Measurements from ENCODE around the gene TMEM164. TPM values are rescaled to one million over a fixed set of nuclear protein-coding genes. Genes with fewer than 3 reads are reported as not detected.
"Not testable (repeated sequence)": the region's sequence is repeated elsewhere in the genome, so short reads cannot be mapped to it uniquely, and the experiment has no call there.

The TMEM164 gene
- 10 to 100 TPM in 1 of 2 donors, 1 to 10 TPM in 1; 7.1 to 11.9 TPM for polyA plus RNA-seq

- peaks cover 0 to 4% of the 10 kb centered on the region in 2 donors for H3K9me3 ChIP-seq (ENCODE audit: control insufficient read depth in 2 of 2, insufficient read depth in 1 of 2, low read depth in 1 of 2, low read length in 1 of 2)
- H3K4me1 ChIP-seq (ENCODE audit: control insufficient read depth in 2 of 2, insufficient read depth in 2 of 2, low read length in 1 of 2): peaks cover 0 to 2% of the 10 kb centered on the region in 2 donors
- peak within 1 kb of the TSS; percentile 86 to 91 for H3K27ac ChIP-seq (ENCODE audit: low read depth in 2 of 2, low read length in 1 of 2)
- H3K27me3 ChIP-seq (ENCODE audit: control insufficient read depth in 1 of 2, insufficient read depth in 2 of 2, low read length in 2 of 2): no peaks in the 10 kb centered on the region
- WGBS, 2 donors: 1 to 26% methylated on average over 17 to 83 of the region's 83 CpGs
- peak within 1 kb of the TSS; percentile 63 to 66 for H3K4me3 ChIP-seq (ENCODE audit: low read depth in 1 of 2, low read length in 2 of 2)
- no peaks in the 10 kb centered on the region for H3K36me3 ChIP-seq (ENCODE audit: control insufficient read depth in 2 of 2, insufficient read depth in 2 of 2, low read length in 1 of 2)
Observed at GRCh38 chrX:110002300-110003166, at the start of gene TMEM164. TMEM164 (plus strand) TSS chrX:110003114; CDS start chrX:110003775, 661 bp downstream.

GRCh38 chrX:109954333-109954732, 48.6 kb upstream of the TMEM164 start:
- WGBS, 2 donors: 77 to 79% methylated on average over 2 of the region's 2 CpGs
- Histone ChIP-seq H3K27ac (ENCODE audit: low read depth in 2 of 2, low read length in 1 of 2) (no peak overlapping the region), H3K36me3 (ENCODE audit: control insufficient read depth in 2 of 2, insufficient read depth in 2 of 2, low read length in 1 of 2) (no peaks in the 10 kb centered on the region), H3K4me1 (ENCODE audit: control insufficient read depth in 2 of 2, insufficient read depth in 2 of 2, low read length in 1 of 2) (peaks cover 0 to 2% of the 10 kb centered on the region in 2 donors), H3K27me3 (ENCODE audit: control insufficient read depth in 1 of 2, insufficient read depth in 2 of 2, low read length in 2 of 2) (no peaks in the 10 kb centered on the region), H3K9me3 (ENCODE audit: control insufficient read depth in 2 of 2, insufficient read depth in 1 of 2, low read depth in 1 of 2, low read length in 1 of 2) (no peaks in the 10 kb centered on the region), H3K4me3 (ENCODE audit: low read depth in 1 of 2, low read length in 2 of 2) (no peak overlapping the region)

GRCh38 chrX:109954955-109955354, 48.0 kb upstream of the TMEM164 start:
- Histone ChIP-seq H3K27me3 (ENCODE audit: control insufficient read depth in 1 of 2, insufficient read depth in 2 of 2, low read length in 2 of 2) (no peaks in the 10 kb centered on the region), H3K36me3 (ENCODE audit: control insufficient read depth in 2 of 2, insufficient read depth in 2 of 2, low read length in 1 of 2) (no peaks in the 10 kb centered on the region), H3K9me3 (ENCODE audit: control insufficient read depth in 2 of 2, insufficient read depth in 1 of 2, low read depth in 1 of 2, low read length in 1 of 2) (no peaks in the 10 kb centered on the region), H3K4me3 (ENCODE audit: low read depth in 1 of 2, low read length in 2 of 2) (no peak overlapping the region), H3K4me1 (ENCODE audit: control insufficient read depth in 2 of 2, insufficient read depth in 2 of 2, low read length in 1 of 2) (peaks cover 0 to 2% of the 10 kb centered on the region in 2 donors), H3K27ac (ENCODE audit: low read depth in 2 of 2, low read length in 1 of 2) (no peak overlapping the region)
- WGBS, 2 donors: 59 to 65% methylated on average over 1 of the region's 1 CpG

GRCh38 chrX:109958266-109958665, 44.6 kb upstream of the TMEM164 start:
- Histone ChIP-seq H3K9me3 (ENCODE audit: control insufficient read depth in 2 of 2, insufficient read depth in 1 of 2, low read depth in 1 of 2, low read length in 1 of 2) (no peaks in the 10 kb centered on the region), H3K4me3 (ENCODE audit: low read depth in 1 of 2, low read length in 2 of 2) (no peak overlapping the region), H3K27me3 (ENCODE audit: control insufficient read depth in 1 of 2, insufficient read depth in 2 of 2, low read length in 2 of 2) (no peaks in the 10 kb centered on the region), H3K36me3 (ENCODE audit: control insufficient read depth in 2 of 2, insufficient read depth in 2 of 2, low read length in 1 of 2) (no peaks in the 10 kb centered on the region), H3K27ac (ENCODE audit: low read depth in 2 of 2, low read length in 1 of 2) (no peak overlapping the region), H3K4me1 (ENCODE audit: control insufficient read depth in 2 of 2, insufficient read depth in 2 of 2, low read length in 1 of 2) (no peaks in the 10 kb centered on the region)

- Histone ChIP-seq H3K4me3 (ENCODE audit: low read depth in 1 of 2, low read length in 2 of 2) (no peak overlapping the region), H3K27ac (ENCODE audit: low read depth in 2 of 2, low read length in 1 of 2) (no peak overlapping the region), H3K36me3 (ENCODE audit: control insufficient read depth in 2 of 2, insufficient read depth in 2 of 2, low read length in 1 of 2) (no peaks in the 10 kb centered on the region), H3K4me1 (ENCODE audit: control insufficient read depth in 2 of 2, insufficient read depth in 2 of 2, low read length in 1 of 2) (no peaks in the 10 kb centered on the region), H3K27me3 (ENCODE audit: control insufficient read depth in 1 of 2, insufficient read depth in 2 of 2, low read length in 2 of 2) (no peaks in the 10 kb centered on the region), H3K9me3 (ENCODE audit: control insufficient read depth in 2 of 2, insufficient read depth in 1 of 2, low read depth in 1 of 2, low read length in 1 of 2) (no peaks in the 10 kb centered on the region)
Observed at GRCh38 chrX:109959356-109959871, 43.5 kb upstream of the TMEM164 start.

- Histone ChIP-seq H3K36me3 (ENCODE audit: control insufficient read depth in 2 of 2, insufficient read depth in 2 of 2, low read length in 1 of 2) (no peaks in the 10 kb centered on the region), H3K27me3 (ENCODE audit: control insufficient read depth in 1 of 2, insufficient read depth in 2 of 2, low read length in 2 of 2) (no peaks in the 10 kb centered on the region), H3K9me3 (ENCODE audit: control insufficient read depth in 2 of 2, insufficient read depth in 1 of 2, low read depth in 1 of 2, low read length in 1 of 2) (no peaks in the 10 kb centered on the region), H3K27ac (ENCODE audit: low read depth in 2 of 2, low read length in 1 of 2) (no peak overlapping the region), H3K4me3 (ENCODE audit: low read depth in 1 of 2, low read length in 2 of 2) (no peak overlapping the region), H3K4me1 (ENCODE audit: control insufficient read depth in 2 of 2, insufficient read depth in 2 of 2, low read length in 1 of 2) (no peaks in the 10 kb centered on the region)
- 83 to 94% methylated on average over 2 of the region's 2 CpGs for WGBS, 2 donors
Observed at GRCh38 chrX:109964390-109964789, 38.5 kb upstream of the TMEM164 start.

- Histone ChIP-seq H3K4me1 (ENCODE audit: control insufficient read depth in 2 of 2, insufficient read depth in 2 of 2, low read length in 1 of 2) (no peaks in the 10 kb centered on the region), H3K4me3 (ENCODE audit: low read depth in 1 of 2, low read length in 2 of 2) (no peak overlapping the region), H3K9me3 (ENCODE audit: control insufficient read depth in 2 of 2, insufficient read depth in 1 of 2, low read depth in 1 of 2, low read length in 1 of 2) (no peaks in the 10 kb centered on the region), H3K27me3 (ENCODE audit: control insufficient read depth in 1 of 2, insufficient read depth in 2 of 2, low read length in 2 of 2) (no peaks in the 10 kb centered on the region), H3K36me3 (ENCODE audit: control insufficient read depth in 2 of 2, insufficient read depth in 2 of 2, low read length in 1 of 2) (no peaks in the 10 kb centered on the region), H3K27ac (ENCODE audit: low read depth in 2 of 2, low read length in 1 of 2) (no peak overlapping the region)
- WGBS, 2 donors: 55 to 78% methylated on average over 1 of the region's 1 CpG
Observed at GRCh38 chrX:109966246-109966645, 36.7 kb upstream of the TMEM164 start.

- H3K4me1 ChIP-seq (ENCODE audit: control insufficient read depth in 2 of 2, insufficient read depth in 2 of 2, low read length in 1 of 2): no peaks in the 10 kb centered on the region
Observed at GRCh38 chrX:109967156-109967555, 35.8 kb upstream of the TMEM164 start.

GRCh38 chrX:109970841-109971240, 32.1 kb upstream of the TMEM164 start:
- H3K27me3 ChIP-seq (ENCODE audit: control insufficient read depth in 1 of 2, insufficient read depth in 2 of 2, low read length in 2 of 2); H3K4me3 ChIP-seq (ENCODE audit: low read depth in 1 of 2, low read length in 2 of 2); H3K36me3 ChIP-seq (ENCODE audit: control insufficient read depth in 2 of 2, insufficient read depth in 2 of 2, low read length in 1 of 2); H3K4me1 ChIP-seq (ENCODE audit: control insufficient read depth in 2 of 2, insufficient read depth in 2 of 2, low read length in 1 of 2); H3K27ac ChIP-seq (ENCODE audit: low read depth in 2 of 2, low read length in 1 of 2); H3K9me3 ChIP-seq (ENCODE audit: control insufficient read depth in 2 of 2, insufficient read depth in 1 of 2, low read depth in 1 of 2, low read length in 1 of 2): not testable (repeated sequence)
- WGBS, 2 donors: 71 to 89% methylated on average over 4 of the region's 4 CpGs

More at GRCh38 chrX:109967156-109967555, 35.8 kb upstream of the TMEM164 start:
- H3K36me3 ChIP-seq (ENCODE audit: control insufficient read depth in 2 of 2, insufficient read depth in 2 of 2, low read length in 1 of 2): no peaks in the 10 kb centered on the region
- no peak overlapping the region for H3K27ac ChIP-seq (ENCODE audit: low read depth in 2 of 2, low read length in 1 of 2)
- peaks cover 0 to 3% of the 10 kb centered on the region in 2 donors for H3K9me3 ChIP-seq (ENCODE audit: control insufficient read depth in 2 of 2, insufficient read depth in 1 of 2, low read depth in 1 of 2, low read length in 1 of 2)
- H3K27me3 ChIP-seq (ENCODE audit: control insufficient read depth in 1 of 2, insufficient read depth in 2 of 2, low read length in 2 of 2): no peaks in the 10 kb centered on the region
- WGBS, 2 donors: 45 to 64% methylated on average over 3 of the region's 3 CpGs
- H3K4me3 ChIP-seq (ENCODE audit: low read depth in 1 of 2, low read length in 2 of 2): no peak overlapping the region

All from esophagus (tissue), 2 donors.